Natural killer cell treated with Interleukin-12 subunit alpha and Interleukin-12 subunit beta and Interleukin-15 and Interleukin-18, amount 100 ng/mL, for 72 hours (primary cell): ENCODE results near the gene LIX1L. TPM values are rescaled to one million over a fixed set of nuclear protein-coding genes. Genes with fewer than 3 reads are reported as not detected.

ENCODE experiments used
- ATAC-seq, 2 donors: fragments of 150-1000 bp; cut with Tn5 transposase in 1 of 2; sonication (Bioruptor Pico), chemical (Tn5 transposase) in 1 of 2; 2 replicates each; pipeline ENCODE4 v1.10.0; 2021
- DNase-seq: peaks from one replicate; pipeline ENCODE4 v3.0.0; 2022; ENCODE audit warnings: low spot score
- H3K27ac Mint-ChIP-seq, 2 donors: 1 replicate in 1 of 2; 2 replicates in 1 of 2; pipeline ENCODE4 v1.8.0; 2022; ENCODE audit warnings: mixed read lengths in 2 of 2, mild to moderate bottlenecking in 1 of 2, moderate library complexity in 1 of 2
- H3K27me3 Mint-ChIP-seq, 2 donors: 1 replicate in 1 of 2; 2 replicates in 1 of 2; pipeline ENCODE4 v1.8.0; 2022; ENCODE audit warnings: mixed read lengths in 2 of 2
- H3K36me3 Mint-ChIP-seq: one replicate; pipeline ENCODE4 v1.8.0; 2022; ENCODE audit warnings: mixed read lengths
- H3K4me1 Mint-ChIP-seq, 2 donors: 1 replicate in 1 of 2; 2 replicates in 1 of 2; pipeline ENCODE4 v1.8.0; 2022; ENCODE audit warnings: low read depth in 2 of 2, mixed read lengths in 2 of 2, mild to moderate bottlenecking in 1 of 2
- H3K4me3 Mint-ChIP-seq: one replicate; pipeline ENCODE4 v1.8.0; 2022; ENCODE audit warnings: mixed read lengths
- H3K9me3 Mint-ChIP-seq: 2 replicates; pipeline ENCODE4 v1.8.0; 2022; ENCODE audit warnings: mixed read lengths
- total RNA-seq, 2 donors: library from RNA; stranded (reverse); gene quantifications; one replicate each; pipeline ENCODE4 v1.2.3, GENCODE V29; 2022

The LIX1L gene
- total RNA-seq, 2 donors from 2014 or later = 28.8 to 31.3 TPM

GRCh38 chr1:145884675-145885074, 73.1 kb downstream of the LIX1L start:
- no peak overlapping the region for H3K27ac Mint-ChIP-seq
- peaks cover 13 to 16% of the 10 kb centered on the region in 2 donors for H3K4me1 Mint-ChIP-seq
- no peaks in the 10 kb centered on the region for H3K9me3 Mint-ChIP-seq
- H3K36me3 Mint-ChIP-seq = no peaks in the 10 kb centered on the region
- H3K27me3 Mint-ChIP-seq = peaks cover 20 to 28% of the 10 kb centered on the region in 2 donors
- H3K4me3 Mint-ChIP-seq = peak overlapping the region; percentile 85
- no peak for ATAC-seq
- no peak for DNase-seq

Other genes with a start within 250 kb of the LIX1L start
- gene CD160, start 238.5 kb downstream of the LIX1L start, total RNA-seq = under 1 TPM; 0.31 to 0.33 TPM
- gene RNF115, start 133.9 kb downstream of the LIX1L start, total RNA-seq = 10 to 100 TPM; 22.9 to 36.0 TPM
- 10 to 100 TPM; 51.4 to 87.4 TPM for gene POLR3C, start 133.8 kb downstream of the LIX1L start, total RNA-seq
- 1 to 10 TPM; 4.8 to 5.6 TPM for gene NUDT17, start 112.4 kb downstream of the LIX1L start, total RNA-seq
- 10 to 100 TPM; 24.3 to 31.1 TPM for gene PIAS3, start 98.9 kb downstream of the LIX1L start, total RNA-seq
- gene ANKRD35, start 72.2 kb downstream of the LIX1L start, total RNA-seq = under 1 TPM; 0.12 to 0.14 TPM
- 1 to 10 TPM; 3.5 to 5.2 TPM for gene ITGA10, start 48.0 kb downstream of the LIX1L start, total RNA-seq
- 10 to 100 TPM; 33.6 to 34.2 TPM for gene PEX11B, start 39.3 kb downstream of the LIX1L start, total RNA-seq
- 100 to 1,000 TPM; 280 to 294 TPM for gene RBM8A, start 30.5 kb downstream of the LIX1L start, total RNA-seq
- gene ANKRD34A, start 6.6 kb upstream of the LIX1L start, total RNA-seq = 1 to 10 TPM; 1.6 to 9.1 TPM
- gene POLR3GL, start 6.7 kb upstream of the LIX1L start, total RNA-seq = 10 to 100 TPM; 17.8 to 26.4 TPM
- gene TXNIP, start 38.6 kb upstream of the LIX1L start, total RNA-seq = 100 to 1,000 TPM in 1 of 2 donors, 10 to 100 TPM in 1; 87.8 to 347 TPM
- not detected for gene HJV, start 63.7 kb upstream of the LIX1L start, total RNA-seq
- gene NBPF10, start 186.8 kb upstream of the LIX1L start, total RNA-seq = 1 to 10 TPM; 2.8 to 3.1 TPM